Activated naive CD8-positive, alpha-beta T cell treated with anti-CD3 and anti-CD28 coated beads, Interleukin-2, amount 50 U/mL, for 24 hours (primary cell): ENCODE measurements around the gene NFIC.

ENCODE experiments used
- ATAC-seq: fragments of 150-1000 bp; cut with Tn5 transposase; one replicate; pipeline ENCODE4 v1.10.0; 2021
- DNase-seq: peaks from one replicate; pipeline ENCODE4 v3.0.0; 2021
- H3K27ac Mint-ChIP-seq: one replicate; pipeline ENCODE4 v1.8.0; 2021; ENCODE audit warnings: mild to moderate bottlenecking, mixed read lengths
- H3K27me3 Mint-ChIP-seq: one replicate; pipeline ENCODE4 v1.8.0; 2021; ENCODE audit warnings: mixed read lengths
- H3K36me3 Mint-ChIP-seq: one replicate; pipeline ENCODE4 v1.8.0; 2021; ENCODE audit warnings: low read depth, mixed read lengths
- H3K4me1 Mint-ChIP-seq: one replicate; pipeline ENCODE4 v1.8.0; 2021; ENCODE audit warnings: mixed read lengths
- H3K4me3 Mint-ChIP-seq: one replicate; pipeline ENCODE4 v1.8.0; 2021; ENCODE audit warnings: mild to moderate bottlenecking, moderate library complexity, mixed read lengths
- H3K9me3 Mint-ChIP-seq: one replicate; pipeline ENCODE4 v1.8.0; 2021; ENCODE audit warnings: mixed read lengths

The NFIC gene

DNA sequence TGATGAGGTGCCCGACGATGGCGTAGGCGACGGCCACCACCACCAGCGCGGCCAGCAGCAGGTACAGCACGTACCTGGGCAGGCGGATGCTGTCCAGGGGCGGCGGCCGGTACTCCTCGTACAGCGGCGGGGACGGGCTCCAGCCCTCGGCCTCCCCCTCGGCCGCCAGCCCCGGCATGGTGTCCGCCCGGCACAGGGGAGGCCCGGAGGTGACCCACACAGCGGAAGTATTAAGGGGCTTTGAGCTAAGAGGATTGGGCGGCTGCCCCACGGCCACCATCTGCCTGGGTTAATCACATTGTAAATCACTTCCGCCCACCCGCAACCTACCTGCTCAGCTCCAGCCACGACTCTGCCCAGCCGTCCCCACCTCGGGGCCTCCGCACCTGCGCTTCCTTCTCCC is 116.8 kb downstream of the NFIC start, which contains the start of gene SMIM44:
Gene SMIM44 (minus strand): TSS at position 216 of the 403 bp plus-strand sequence. CDS start 38 bp downstream, at position 178.
- ATAC-seq (no peak), DNase-seq (no peak)
- no peak within 1 kb of the TSS for H3K27ac Mint-ChIP-seq
- H3K36me3 Mint-ChIP-seq: no peaks in the 10 kb centered on the region
- no peaks in the 10 kb centered on the region for H3K9me3 Mint-ChIP-seq
- no peaks in the 10 kb centered on the region for H3K27me3 Mint-ChIP-seq
- H3K4me1 Mint-ChIP-seq: peaks cover 4% of the 10 kb centered on the region
- no peak within 1 kb of the TSS for H3K4me3 Mint-ChIP-seq

DNA sequence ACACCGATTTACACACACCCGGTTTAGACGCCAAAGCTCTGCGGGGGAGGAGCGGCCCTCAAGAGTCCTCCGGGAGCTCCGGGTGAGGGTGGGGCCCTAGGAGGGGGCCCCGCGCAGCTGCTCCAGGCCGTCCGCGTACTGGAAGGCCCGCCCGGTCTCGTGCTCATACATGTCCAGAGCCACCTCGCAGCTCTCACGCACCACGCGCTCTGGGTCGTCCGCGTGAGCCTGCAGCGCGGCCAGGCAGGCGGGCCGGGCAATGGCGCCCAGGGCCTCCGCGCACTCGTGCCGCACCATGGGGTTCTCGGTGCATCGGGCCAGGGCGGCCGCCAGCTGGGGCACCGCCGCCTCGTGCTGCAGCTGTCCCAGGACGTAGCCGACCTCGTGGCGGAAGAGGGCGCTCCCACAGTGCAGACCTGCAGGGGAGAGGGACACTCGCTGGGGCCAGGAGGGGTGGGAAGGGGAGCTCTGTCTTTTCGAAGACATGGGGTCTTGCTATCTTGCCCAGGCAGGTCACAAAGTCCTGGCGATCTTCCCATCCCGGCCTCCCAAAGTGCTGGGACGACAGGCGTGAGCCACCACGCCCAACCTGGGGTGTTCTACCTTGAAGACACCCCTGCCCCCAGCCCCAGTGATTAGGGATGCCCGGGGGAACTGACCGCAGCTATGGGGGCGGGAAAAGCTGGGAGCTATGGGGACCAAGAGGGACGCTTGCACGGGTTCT is 125.2 kb downstream of the NFIC start:
- Mint-ChIP-seq H3K4me3 (no peak overlapping the region), H3K36me3 (peaks cover 16% of the 10 kb centered on the region), H3K27me3 (no peaks in the 10 kb centered on the region), H3K4me1 (peaks cover 6% of the 10 kb centered on the region), H3K9me3 (no peaks in the 10 kb centered on the region), H3K27ac (no peak overlapping the region)
- no peak for ATAC-seq
- no peak for DNase-seq

DNA sequence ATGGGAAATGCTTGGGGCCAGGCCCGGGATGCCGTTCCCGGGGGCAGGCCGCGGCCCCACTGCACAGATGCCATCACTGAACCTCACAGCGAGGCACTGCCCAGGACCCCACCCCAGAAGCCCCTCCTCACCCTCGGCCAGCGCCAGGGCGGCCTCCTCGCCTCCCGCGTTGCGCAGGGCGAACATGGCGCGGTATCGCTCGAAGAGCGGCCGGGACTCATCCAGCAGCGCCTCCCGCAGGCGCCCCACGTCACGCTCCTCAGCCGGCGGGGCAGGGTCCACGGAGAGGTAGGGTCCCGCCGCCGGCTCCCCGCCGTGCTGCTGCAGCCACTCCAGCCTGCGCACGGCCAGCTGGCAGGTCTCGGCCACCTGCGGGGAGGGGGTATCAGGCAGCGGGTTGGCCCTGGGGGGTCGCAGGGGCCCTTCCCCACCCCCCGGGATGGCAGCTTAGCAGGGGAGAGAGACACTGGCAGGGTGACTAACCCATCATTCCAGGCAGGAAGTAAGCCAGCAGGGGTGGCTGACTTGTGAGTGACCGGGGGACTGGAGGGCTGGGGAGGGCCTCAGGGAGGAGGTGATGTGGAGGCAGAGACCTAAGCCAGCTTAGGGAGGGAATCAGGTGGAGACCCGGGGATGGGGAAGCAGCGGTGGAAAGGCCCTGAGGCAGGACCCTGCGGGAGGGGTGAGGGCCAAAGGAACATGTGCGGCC is 125.9 kb downstream of the NFIC start:
- peaks cover 16% of the 10 kb centered on the region for H3K36me3 Mint-ChIP-seq
- peaks cover 6% of the 10 kb centered on the region for H3K4me1 Mint-ChIP-seq
- H3K27ac Mint-ChIP-seq: no peak overlapping the region
- no peak for DNase-seq
- no peak for ATAC-seq
- no peaks in the 10 kb centered on the region for H3K27me3 Mint-ChIP-seq
- H3K4me3 Mint-ChIP-seq: no peak overlapping the region
- H3K9me3 Mint-ChIP-seq: no peaks in the 10 kb centered on the region

DNA sequence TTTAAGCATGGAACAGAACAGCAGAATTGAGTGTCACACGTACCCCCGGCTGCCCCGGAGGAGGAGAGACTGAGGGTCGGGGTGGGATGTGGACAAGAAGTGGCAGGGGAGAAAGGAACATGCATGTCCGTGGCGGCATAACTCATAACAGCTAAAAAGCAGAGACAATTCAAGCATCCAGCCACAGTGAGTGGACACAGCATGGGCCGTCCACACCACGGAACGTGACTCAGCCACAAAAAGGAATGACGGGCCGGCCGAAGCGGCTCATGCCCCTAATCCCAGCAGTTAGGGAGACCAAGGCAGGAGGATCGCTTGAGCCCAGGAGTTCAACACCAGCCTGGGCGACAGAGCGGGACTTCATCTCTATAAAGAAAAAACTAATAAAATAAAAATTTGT is 126.5 kb downstream of the NFIC start:
- Mint-ChIP-seq H3K27ac (no peak overlapping the region), H3K4me3 (no peak overlapping the region), H3K27me3 (no peaks in the 10 kb centered on the region), H3K4me1 (peaks cover 7% of the 10 kb centered on the region), H3K9me3 (no peaks in the 10 kb centered on the region), H3K36me3 (peaks cover 17% of the 10 kb centered on the region)
- DNase-seq: no peak
- ATAC-seq: no peak

- no peak overlapping the region for H3K4me3 Mint-ChIP-seq
- peaks cover 11% of the 10 kb centered on the region for H3K4me1 Mint-ChIP-seq
- no peak for DNase-seq
- ATAC-seq: no peak
- H3K36me3 Mint-ChIP-seq: peaks cover 19% of the 10 kb centered on the region
- H3K27me3 Mint-ChIP-seq: no peaks in the 10 kb centered on the region
- no peaks in the 10 kb centered on the region for H3K9me3 Mint-ChIP-seq
- H3K27ac Mint-ChIP-seq: no peak overlapping the region
These were observed 127.3 kb downstream of the NFIC start for GRCh38 chr19:3493651-3494050.

DNA sequence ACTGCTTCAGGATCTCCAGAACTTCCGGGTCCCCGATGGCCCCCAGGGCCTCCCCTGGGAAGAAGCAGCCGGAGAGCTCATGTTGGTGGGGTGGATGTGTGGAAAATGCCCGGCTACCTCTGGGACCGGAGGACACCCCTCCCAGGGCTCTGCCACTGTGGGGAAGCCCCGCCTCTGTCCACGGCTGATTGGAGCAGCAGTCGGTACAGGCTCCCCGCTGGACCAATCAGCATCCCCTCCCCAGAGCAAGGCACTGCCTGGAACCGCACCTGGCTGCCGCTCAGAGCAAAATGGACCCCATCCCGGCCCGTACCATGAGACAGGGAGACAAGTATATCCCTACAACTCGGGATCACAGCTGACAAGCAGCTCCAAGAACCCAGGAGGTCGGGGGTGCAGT is 127.7 kb downstream of the NFIC start:
- peak; percentile 70 for ATAC-seq
- H3K4me1 Mint-ChIP-seq: peaks cover 15% of the 10 kb centered on the region
- no peak overlapping the region for H3K4me3 Mint-ChIP-seq
- peak; percentile 45 for DNase-seq
- no peaks in the 10 kb centered on the region for H3K27me3 Mint-ChIP-seq
- H3K9me3 Mint-ChIP-seq: no peaks in the 10 kb centered on the region
- H3K27ac Mint-ChIP-seq: no peak overlapping the region
- H3K36me3 Mint-ChIP-seq: peaks cover 20% of the 10 kb centered on the region

GRCh38 chr19:3494559-3494958 is 128.2 kb downstream of the NFIC start:
- Mint-ChIP-seq H3K9me3 (no peaks in the 10 kb centered on the region), H3K36me3 (peaks cover 22% of the 10 kb centered on the region), H3K4me1 (peaks cover 19% of the 10 kb centered on the region), H3K27me3 (no peaks in the 10 kb centered on the region), H3K27ac (peak overlapping the region; percentile 22), H3K4me3 (no peak overlapping the region)
- peak; percentile 69 for ATAC-seq
- DNase-seq: peak; percentile 62

DNA sequence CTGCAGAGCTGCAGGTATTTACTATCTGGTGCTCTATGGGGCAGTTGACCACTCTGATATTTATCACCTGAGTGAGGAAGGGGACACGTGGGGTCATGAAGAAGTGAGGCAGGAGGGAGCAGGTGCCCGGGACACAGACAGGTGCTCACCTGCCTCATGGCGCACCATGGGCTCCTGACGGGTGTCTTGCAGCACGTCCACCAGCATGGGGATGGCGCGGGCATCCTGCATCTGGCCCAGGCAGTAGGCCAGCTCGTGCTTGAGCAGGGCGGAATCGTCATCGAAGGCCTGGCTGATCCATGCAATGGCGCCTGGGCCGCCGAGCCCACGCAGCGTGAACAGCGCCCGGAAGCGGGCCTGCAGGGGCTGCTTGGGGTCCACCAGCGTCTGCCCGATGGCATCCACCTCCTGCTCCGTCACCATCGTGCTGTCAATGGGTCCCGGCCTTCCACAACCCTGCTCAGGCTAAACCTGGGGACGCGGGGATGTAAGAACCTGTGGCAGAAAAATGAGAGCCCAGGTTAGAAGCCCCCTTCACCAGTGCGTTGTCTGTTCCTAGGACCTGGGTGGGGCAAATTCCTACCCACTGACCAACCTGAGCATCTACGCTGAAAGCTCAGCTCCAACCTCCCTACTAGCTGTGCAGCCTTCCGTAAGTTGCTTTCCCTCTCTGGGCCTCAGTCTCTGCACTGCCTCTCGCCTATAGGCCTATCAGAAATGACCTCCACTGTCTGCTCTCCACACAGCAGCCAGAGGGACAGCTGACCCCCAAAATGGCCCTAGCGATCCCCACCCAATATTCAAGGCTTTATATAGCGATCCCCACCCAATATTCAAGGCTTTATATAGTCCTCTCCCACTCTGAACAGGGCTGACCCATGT is 130.2 kb downstream of the NFIC start:
- no peak overlapping the region for H3K4me3 Mint-ChIP-seq
- H3K27me3 Mint-ChIP-seq: peaks cover 1% of the 10 kb centered on the region
- peaks cover 27% of the 10 kb centered on the region for H3K36me3 Mint-ChIP-seq
- no peak overlapping the region for H3K27ac Mint-ChIP-seq
- ATAC-seq (no peak), DNase-seq (no peak)
- H3K9me3 Mint-ChIP-seq: no peaks in the 10 kb centered on the region
- peaks cover 31% of the 10 kb centered on the region for H3K4me1 Mint-ChIP-seq

- H3K27ac Mint-ChIP-seq: no peak overlapping the region
- peaks cover 24% of the 10 kb centered on the region for H3K36me3 Mint-ChIP-seq
- H3K4me1 Mint-ChIP-seq: peaks cover 31% of the 10 kb centered on the region
- H3K9me3 Mint-ChIP-seq: no peaks in the 10 kb centered on the region
- H3K27me3 Mint-ChIP-seq: peaks cover 1% of the 10 kb centered on the region
- H3K4me3 Mint-ChIP-seq: no peak overlapping the region
- DNase-seq (no peak), ATAC-seq (no peak)
These were observed 131.6 kb downstream of the NFIC start for GRCh38 chr19:3497757-3498520.

- Mint-ChIP-seq H3K27me3 (peaks cover 1% of the 10 kb centered on the region), H3K4me1 (peaks cover 29% of the 10 kb centered on the region), H3K27ac (peak overlapping the region; percentile 98), H3K36me3 (peaks cover 20% of the 10 kb centered on the region), H3K9me3 (no peaks in the 10 kb centered on the region), H3K4me3 (peak overlapping the region; percentile 91)
- ATAC-seq (peak; percentile 7), DNase-seq (no peak)
These were observed 133.5 kb downstream of the NFIC start for GRCh38 chr19:3499738-3500428.

DNA sequence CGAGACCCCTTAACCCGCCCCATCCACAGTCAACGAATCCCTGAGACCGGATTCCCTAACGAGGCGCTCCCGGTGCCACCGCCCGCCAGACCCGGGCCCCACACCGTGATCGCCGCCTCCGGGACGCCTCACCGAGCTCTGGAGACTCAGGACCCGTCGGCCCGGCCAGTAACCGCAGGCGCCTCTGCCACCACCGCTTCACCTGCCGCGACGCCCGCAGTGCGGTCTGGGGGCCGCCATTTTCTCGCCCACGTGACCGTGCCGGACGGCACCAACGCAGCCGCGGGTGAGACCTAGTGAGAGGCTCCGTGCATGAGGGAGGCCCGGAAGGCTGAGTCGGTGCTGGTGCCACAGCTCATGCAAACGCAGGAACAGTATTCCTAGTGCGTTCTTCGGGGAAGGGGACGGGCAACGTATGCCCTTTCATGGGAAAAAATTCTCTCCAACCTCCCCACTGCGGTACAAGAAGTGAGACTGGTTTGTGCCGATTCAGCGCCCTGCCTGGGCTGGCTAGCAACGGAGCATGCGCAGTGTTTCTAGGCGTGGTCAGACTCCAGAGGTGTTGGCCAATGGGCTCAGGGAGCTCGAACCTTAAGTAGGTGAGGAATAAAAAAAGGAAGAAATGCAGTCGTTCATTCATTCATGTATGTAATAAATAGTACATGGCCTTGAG is 134.2 kb downstream of the NFIC start, which contains the start of gene DOHH:
Gene DOHH (minus strand): TSS at position 246 of the 673 bp plus-strand sequence. CDS start 3,860 bp downstream, outside the sequence.
- H3K4me3 Mint-ChIP-seq: peak within 1 kb of the TSS; percentile 91
- H3K9me3 Mint-ChIP-seq: no peaks in the 10 kb centered on the region
- ATAC-seq (peak; percentile 83), DNase-seq (peak; percentile 97)
- H3K4me1 Mint-ChIP-seq: peaks cover 34% of the 10 kb centered on the region
- peaks cover 16% of the 10 kb centered on the region for H3K36me3 Mint-ChIP-seq
- peaks cover 1% of the 10 kb centered on the region for H3K27me3 Mint-ChIP-seq
- peak within 1 kb of the TSS; percentile 98 for H3K27ac Mint-ChIP-seq

- no peak for DNase-seq
- H3K9me3 Mint-ChIP-seq: no peaks in the 10 kb centered on the region
- peaks cover 1% of the 10 kb centered on the region for H3K27me3 Mint-ChIP-seq
- peaks cover 11% of the 10 kb centered on the region for H3K36me3 Mint-ChIP-seq
- peaks cover 39% of the 10 kb centered on the region for H3K4me1 Mint-ChIP-seq
- ATAC-seq: no peak
- H3K27ac Mint-ChIP-seq: no peak overlapping the region
- H3K4me3 Mint-ChIP-seq: no peak overlapping the region
These were observed 135.4 kb downstream of the NFIC start for GRCh38 chr19:3501780-3502179.

DNA sequence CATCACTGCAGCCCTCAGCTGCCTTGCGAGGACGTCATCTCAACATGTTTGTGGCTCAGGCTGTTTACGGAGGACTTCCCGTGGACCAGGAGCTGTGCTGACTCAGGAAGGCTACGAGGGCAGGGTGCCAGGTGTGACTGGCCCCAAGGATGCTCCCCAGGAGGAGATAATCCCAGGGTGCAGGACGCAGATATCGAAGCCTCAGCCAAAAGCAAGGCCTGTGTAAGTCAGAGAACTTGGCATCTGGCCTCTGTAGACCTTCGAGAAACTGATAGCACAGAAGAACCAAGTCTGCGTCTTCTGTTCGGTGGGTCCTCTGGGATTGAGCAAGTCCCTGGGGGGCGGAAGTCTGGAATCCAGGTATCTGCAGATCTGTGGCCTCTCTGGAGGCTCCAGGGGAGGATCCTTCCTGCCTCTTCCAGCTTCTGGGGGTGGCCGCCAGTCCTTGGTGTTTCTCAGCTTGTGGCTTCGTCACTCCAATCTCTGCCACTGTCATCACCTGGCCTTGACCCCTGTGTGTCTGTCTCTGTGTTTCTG is 136.7 kb downstream of the NFIC start:
- H3K27ac Mint-ChIP-seq: no peak overlapping the region
- H3K36me3 Mint-ChIP-seq: peaks cover 8% of the 10 kb centered on the region
- H3K27me3 Mint-ChIP-seq: peaks cover 1% of the 10 kb centered on the region
- peaks cover 47% of the 10 kb centered on the region for H3K4me1 Mint-ChIP-seq
- DNase-seq: no peak
- no peak overlapping the region for H3K4me3 Mint-ChIP-seq
- ATAC-seq: no peak
- H3K9me3 Mint-ChIP-seq: no peaks in the 10 kb centered on the region
